HG03571 (cell line): ENCODE data around the gene CNN2.

ENCODE experiments used
- ATAC-seq: cut with Tn5 transposase; IDR thresholded peaks from one replicate; pipeline ENCODE4 v1.9.1; 2021; ENCODE audit not compliant: unreplicated experiment

CNN2 gene

DNA sequence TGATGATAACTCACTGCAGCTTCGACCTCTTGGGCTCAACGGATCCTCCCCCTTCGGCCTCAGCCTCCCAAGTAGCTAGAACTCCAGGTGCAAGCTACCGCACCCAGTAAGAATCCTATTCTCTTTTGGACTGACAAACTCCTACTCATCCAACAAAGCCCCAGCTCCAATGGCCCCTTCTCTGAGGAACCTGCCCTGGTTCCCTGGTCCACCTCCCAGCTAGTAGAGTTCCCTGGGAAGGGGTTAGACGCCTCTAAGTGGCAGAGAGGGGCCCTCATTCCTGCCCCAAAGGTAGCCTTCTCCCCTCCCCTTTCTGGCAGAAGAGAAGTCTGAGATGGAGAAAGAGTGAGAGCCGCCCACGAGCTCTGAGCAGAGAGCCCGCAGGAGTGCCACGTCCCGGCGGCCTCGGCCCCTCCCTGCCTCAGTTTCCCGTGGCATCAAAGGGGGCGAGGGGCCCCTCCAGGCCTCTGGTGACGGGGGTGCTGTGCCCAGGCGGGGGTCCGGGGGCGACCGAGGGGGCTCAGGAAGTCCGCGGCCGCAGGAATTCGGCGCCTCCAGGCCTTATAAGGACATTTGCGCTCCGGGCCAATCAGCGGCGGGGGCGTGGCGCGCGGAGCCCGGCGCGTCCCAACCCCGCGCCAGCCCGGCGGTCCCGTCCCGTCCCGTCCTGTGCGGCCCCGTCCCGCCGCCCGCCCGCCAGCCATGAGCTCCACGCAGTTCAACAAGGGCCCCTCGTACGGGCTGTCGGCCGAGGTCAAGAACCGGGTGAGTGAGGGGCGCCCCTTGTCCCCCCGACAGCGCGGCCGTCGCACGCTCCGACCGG, at the start of gene CNN2:
TSS of gene CNN2 (plus strand) at position 649 of the 823 bp plus-strand sequence. CDS start at position 703, 54 bp downstream.
- peak; percentile 52 for ATAC-seq

DNA sequence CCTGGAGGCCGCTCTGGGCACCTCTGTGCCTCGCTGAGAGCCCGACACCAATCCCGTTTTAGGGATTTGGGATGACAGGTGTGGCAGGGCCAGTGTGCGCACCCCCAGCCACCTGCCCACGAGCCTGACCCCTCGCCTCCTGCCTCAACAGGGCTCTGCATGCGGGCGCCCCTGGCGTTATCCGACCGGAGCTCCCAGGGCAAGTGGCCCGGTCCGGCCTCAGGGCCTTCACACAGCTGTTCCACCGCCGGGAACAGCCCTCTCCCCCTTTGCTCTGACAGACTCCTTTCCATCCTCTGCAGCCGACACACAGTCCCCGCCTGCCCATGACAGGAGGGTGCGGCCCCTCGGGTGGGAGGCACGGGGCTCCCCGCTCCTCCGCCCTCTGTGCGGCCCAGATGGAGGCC, 49.3 kb upstream of the CNN2 start:
- ATAC-seq, result no peak

DNA sequence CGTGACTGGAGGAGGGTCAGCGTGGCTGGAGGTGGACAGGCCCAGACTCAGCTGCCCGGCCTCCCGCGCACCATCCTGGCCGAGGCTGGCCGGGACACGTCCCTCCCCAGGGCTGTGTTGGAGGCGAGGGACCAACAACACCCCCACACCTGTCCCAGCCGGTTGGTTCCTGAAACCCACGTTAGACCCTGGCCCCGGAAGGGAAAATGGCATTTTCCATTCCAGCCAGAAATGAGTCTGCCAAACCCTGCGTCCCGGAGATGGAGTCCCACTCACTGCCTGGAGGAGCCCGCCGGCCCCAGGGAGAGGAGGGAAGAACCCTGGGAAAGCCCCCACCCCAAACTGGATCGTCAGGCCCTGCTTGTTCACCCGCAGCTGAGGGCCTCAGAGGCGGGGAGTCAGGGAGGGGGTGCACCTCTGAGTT, 47.1 kb upstream of the CNN2 start:
- ATAC-seq, result no peak

DNA sequence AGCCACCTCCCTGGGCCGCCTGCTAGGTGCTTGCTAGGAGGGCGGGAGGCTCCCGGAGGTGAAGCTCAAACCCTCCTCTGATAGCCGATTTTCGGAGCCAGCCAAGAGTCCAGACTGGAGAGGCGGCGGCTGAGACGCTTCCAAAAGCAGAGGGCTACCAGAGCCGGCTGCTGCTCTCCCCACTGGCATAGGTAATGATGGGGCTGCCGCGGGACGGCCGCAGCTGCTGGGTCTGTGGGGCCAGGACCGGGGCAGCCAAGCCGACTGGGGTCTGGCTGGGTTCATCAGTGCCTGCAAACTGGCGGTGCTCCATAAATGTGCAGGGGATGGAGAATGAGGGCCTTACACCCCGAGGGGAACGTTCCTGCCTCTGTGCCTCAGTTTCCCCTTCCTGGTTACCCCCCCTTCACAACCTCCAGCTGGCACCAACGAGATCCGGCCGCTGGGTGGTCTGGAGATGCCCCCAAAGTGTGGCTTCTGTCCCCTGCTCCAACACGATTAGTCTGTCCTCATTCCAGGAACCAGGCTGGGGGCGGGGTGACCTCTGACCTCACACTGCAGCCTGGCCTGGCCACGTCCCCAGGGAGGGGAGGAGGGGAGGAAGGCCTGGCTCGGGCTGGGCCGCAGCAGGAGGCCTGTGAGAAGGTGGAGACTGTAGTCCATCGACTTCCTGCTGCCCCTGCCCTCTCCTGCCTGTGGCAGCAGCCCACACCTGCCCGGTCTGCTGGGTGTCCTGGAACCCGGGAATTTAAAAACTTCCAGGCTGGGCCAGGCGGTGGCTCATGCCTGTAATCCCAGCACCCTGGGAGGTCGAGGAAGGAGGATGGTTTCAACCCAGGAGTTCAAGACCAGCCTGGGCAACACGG, 46.0 kb upstream of the CNN2 start:
- ATAC-seq, result no peak

GRCh38 chr19:982567-983170, 43.7 kb upstream of the CNN2 start:
- peak; percentile 56 for ATAC-seq

DNA sequence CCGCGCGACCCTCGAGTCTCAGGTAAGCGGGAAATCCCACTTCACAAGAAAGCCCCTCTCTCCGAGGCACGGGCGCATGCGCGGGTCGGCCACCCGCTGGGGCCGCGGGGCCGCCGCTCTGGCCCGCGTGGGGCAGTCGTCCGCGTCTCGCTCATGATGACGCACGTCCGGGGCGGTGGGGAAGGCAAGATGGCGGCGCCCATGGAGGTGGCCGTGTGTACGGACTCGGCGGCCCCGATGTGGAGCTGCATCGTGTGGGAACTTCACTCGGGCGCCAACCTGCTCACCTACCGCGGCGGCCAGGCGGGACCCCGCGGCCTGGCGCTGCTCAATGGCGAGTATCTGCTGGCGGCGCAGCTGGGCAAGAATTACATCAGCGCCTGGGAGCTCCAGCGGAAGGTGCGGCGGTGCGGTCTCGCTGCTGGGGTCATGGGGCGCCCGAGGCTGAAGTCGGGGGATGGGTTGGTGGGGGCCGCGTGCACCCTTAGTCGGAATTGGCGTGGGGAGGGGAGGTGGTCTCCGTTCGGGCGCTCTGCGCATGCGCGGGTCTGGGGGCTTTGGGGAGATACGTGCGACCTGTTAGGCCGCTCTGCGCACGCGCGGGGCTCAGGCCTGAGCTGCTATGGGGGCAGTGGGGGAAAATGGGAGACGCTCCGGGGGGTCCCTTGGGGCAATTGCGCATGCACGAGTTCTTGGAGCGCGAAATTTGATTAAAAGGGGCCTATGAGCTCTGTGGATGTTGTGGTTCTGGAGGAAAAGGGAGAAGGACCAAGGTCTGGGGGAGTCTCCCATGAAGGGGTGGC, 42.0 kb upstream of the CNN2 start, which contains the start of gene WDR18:
TSS of gene WDR18 (plus strand) at position 181 of the 803 bp plus-strand sequence. CDS start at position 190, 9 bp downstream.
- no peak for ATAC-seq

DNA sequence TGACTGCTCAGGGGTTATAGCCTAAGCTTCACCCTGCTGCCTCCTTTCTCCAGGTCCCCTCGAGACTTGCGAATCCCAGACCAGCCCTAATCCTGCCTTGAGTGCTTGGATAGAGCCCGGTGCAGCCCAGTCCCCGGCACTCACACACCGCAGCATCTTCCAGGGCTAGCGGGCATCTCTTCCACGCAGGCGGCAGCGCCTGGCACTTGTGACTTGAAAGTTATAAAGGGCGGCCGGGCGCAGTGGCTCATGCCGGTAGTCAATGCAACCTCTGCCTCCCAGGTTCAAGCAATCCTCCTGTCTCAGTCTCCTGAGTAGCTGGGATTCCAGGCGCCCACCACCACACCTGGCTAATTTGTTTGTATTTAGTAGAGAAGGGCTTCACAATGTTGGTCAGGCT, 40.3 kb upstream of the CNN2 start:
- no peak for ATAC-seq

- ATAC-seq, result no peak
These were observed 38.3 kb upstream of the CNN2 start for GRCh38 chr19:988081-988480.

DNA sequence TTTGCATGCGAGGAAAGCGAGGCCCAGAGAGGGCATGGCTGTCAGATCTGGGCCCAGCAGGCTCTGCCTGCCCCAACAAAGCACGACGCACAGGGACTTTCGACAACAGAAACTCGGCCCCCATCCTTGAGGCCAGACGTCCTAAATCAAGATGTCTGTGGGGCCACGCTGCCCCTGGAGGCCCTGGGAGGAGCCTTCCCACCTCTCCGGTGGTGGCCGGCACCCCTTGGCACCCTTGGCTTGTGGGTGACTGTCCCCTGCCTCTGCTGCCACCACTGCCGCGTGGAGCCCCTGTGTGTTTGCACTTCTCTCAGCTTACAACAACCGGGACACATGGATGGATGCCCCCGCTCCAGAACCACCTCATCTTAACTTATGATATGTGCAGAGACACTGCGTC, 37.9 kb upstream of the CNN2 start:
- ATAC-seq, result no peak

DNA sequence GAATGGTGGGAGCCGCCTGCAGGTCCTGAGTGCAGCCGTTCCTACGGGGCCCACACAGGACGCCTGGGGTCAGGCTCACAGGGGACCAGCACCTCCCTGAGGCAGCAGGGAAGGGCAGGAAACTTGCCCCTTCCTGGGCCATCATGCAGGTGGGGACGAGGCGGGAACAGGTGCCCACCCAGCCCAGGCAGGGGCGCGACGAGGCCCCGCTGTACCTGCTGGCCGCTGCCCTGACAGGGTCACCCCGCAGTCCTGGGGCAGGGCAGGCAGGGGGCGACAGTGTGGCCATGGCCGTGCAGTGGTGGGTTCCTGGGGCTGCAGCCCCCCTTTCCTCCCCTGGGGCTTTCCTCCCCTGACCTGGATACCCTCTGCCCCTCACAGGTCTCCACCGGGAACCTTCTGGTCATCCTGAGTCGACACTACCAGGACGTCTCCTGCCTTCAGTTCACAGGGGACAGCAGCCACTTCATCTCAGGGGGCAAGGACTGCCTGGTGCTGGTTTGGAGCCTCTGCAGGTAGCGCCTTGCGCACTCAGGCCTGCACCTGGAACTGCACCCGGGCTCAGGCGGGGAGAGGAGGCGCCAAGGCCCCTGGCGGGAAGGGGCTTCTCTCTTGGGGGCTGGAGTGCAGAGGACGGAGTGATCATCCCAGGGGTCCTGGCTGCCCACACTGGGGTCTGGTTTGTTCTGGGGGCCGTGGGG, 36.9 kb upstream of the CNN2 start:
- no peak for ATAC-seq

GRCh38 chr19:990119-990571, 36.3 kb upstream of the CNN2 start:
- no peak for ATAC-seq

- no peak for ATAC-seq
These were observed 35.7 kb upstream of the CNN2 start for GRCh38 chr19:990746-991145.

GRCh38 chr19:991174-991931, 35.1 kb upstream of the CNN2 start:
- ATAC-seq, result no peak

DNA sequence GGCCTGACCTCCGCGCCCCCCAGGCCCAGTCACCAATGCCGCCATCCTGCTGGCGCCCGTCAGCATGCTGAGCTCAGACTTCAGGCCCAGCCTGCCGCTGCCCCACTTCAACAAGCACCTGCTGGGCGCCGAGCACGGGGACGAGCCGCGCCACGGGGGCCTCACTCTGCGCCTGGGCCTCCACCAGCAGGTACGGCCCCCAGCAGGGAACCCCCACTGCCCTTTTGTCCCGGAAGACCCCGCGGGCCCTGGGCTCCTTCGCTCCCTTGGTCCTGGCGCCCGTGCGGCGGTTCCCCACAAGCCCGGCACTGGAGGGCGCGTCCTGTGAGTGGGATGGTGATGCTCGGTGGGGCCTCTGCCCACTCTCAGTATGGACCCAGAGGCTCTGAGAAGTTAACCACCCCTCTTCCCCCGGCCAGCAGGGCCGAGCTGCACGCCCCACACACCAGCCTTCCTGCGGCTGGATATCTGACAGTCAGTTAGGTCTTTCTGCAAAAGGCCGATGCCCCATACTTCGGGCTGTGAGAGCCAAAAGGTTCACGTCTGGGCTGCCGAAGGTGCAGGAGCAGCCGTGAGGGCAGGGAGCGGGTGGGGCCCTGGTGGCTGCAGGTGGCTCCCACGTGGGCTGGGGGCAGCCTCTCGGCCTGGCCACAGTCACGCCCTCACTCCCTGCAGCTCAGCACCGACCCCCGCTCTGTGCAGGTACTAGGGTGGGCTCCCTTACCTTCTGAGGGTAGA, 34.3 kb upstream of the CNN2 start:
- no peak for ATAC-seq

DNA sequence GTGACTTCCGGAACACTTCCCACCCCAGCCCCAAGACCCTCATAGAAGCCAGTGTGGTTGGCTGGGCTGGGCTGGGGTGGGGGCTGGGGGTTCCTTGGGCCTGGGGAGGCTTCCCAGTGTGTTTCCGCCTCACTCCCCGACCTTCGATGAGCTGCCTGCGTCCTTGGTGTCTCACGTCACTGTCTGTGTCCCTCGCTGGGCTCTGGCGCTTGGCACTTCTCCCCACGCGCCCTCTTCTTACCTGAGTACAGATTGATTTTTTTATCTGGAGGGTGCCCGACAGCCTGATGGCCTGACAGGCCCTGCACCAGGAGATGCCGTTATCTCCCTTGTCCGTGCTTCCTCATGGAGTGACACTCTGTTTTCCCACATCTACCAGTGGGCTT, 33.7 kb upstream of the CNN2 start:
- no peak for ATAC-seq

DNA sequence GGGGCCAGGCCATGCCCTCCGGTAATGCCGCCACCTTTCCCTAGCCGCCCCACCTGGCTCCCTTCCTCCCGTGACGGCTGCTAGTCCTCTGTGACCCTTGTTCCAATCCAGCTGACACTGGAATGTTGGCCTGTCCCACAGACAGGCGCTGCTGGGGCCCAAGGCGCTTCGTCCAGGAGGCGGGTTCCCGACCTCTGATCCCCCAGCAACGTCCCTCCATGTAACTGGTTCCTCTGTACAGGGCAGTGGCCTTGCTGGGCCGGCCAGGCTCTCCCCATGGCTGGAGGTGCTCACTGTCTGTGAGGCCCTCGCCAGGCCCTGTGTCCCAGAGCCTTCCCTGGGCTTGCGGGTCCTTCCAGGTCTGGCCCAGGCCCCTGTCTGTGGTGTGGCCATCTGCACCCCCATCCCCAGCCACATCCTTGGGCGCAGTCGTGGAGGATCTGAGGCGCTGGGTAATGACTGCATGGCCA, 33.0 kb upstream of the CNN2 start:
- no peak for ATAC-seq

DNA sequence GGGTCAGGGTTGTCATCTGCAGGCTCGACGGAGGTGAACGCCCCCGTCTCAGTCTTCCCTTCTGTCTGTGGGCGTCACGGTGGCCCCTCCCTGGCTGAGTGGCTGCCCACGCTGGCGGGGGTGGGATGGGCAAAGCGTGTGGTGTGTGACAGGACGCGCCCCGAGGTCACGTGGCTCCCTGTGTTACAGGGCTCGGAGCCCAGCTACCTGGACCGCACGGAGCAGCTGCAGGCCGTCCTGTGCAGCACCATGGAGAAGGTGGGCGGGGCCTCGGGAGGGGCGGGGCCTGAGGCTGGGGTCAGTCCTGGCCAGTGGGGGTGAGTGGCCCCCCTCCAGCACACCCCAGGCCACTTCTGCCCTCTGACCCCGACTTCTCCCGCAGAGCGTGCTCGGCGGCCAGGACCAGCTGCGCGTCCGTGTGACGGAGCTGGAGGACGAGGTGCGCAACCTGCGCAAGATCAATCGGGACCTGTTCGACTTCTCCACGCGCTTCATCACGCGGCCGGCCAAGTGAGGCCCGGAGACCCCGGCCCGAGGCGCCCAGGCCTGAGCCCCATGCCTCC, 32.5 kb upstream of the CNN2 start:
- no peak for ATAC-seq

DNA sequence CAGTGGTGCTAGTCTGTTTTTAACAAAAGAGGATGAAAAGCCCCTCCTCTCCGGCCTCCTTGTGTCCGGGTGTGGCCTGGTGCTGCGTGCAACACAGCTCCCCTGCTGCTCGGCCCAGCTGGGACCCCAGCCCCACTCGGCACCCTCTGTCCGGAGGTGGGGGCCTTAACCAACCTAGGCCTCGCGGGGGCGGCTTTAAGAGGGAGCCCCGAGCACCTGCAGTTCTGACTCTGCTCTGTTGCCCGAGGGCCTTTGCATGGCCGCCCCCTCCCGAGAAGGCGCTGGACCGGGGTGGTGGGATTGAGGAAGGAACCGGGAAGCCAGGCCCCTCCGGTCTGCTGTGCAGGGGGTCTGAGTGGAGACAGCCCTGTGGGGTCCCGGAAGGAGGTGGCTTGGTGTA, 31.9 kb upstream of the CNN2 start:
- no peak for ATAC-seq
